Upper lobe of right lung (tissue), 1 donor: Measurements from ENCODE around the gene NDRG2. TPM values are rescaled to one million over a fixed set of nuclear protein-coding genes. Genes with fewer than 3 reads are reported as not detected.
A peak's percentile ranks its signal among the peaks of the same experiment; 100 is the strongest.

Experiments used
- ATAC-seq: fragments of 200-7000 bp; cut with Tn5 transposase; one replicate; pipeline ENCODE4 v1.9.1; 2020; ENCODE audit warnings: mild to moderate bottlenecking, moderate library complexity
- DNase-seq: peaks from one replicate; pipeline ENCODE4 v3.0.0-alpha.2; 2020
- H3K27ac ChIP-seq: fragments of 200-600 bp; one replicate; pipeline ENCODE4 v1.8.0; 2022
- H3K27me3 ChIP-seq: fragments of 200-600 bp; one replicate; pipeline ENCODE4 v1.8.0; 2022; ENCODE audit warnings: mild to moderate bottlenecking
- H3K36me3 ChIP-seq: fragments of 200-600 bp; one replicate; pipeline ENCODE4 v1.8.0; 2022
- H3K4me1 ChIP-seq: fragments of 200-600 bp; one replicate; pipeline ENCODE4 v1.8.0; 2022
- H3K4me3 ChIP-seq: fragments of 200-600 bp; one replicate; pipeline ENCODE4 v1.8.0; 2022; ENCODE audit warnings: mild to moderate bottlenecking
- H3K9me3 ChIP-seq: fragments of 200-600 bp; one replicate; pipeline ENCODE4 v1.8.0; 2022
- CTCF ChIP-seq: fragments of 200-600 bp; IDR thresholded peaks from one replicate; pipeline ENCODE4 v1.8.0; 2022; ENCODE audit warnings: antibody characterized with exemption
- intact Hi-C: fragments of 100-400 bp; cut with DNase I; formaldehyde crosslinking; loops from one replicate; pipeline ENCODE4 v1.11.0; 2022
- total RNA-seq: library from RNA; stranded (reverse); fragmentation: NEBNext Ultra II Directional; extraction: Animal tissue kit (Norgen Biotek cat#: 25700); gene quantifications from one replicate; pipeline ENCODE4 v1.2.1, GENCODE V29; 2021
- donor health status: DM: no; HTN: yes; CAD: no; lungs with severe emphysema.

Gene NDRG2
- total RNA-seq, 1 donor from 2014 or later, result 127 TPM

GRCh38 chr14:21026988-21027315 lies 2.1 kb upstream of the NDRG2 start:
- H3K9me3 ChIP-seq, result no peaks in the 10 kb centered on the region
- no peaks in the 10 kb centered on the region for H3K27me3 ChIP-seq
- peaks cover 15% of the 10 kb centered on the region for H3K4me1 ChIP-seq
- DNase-seq (no peak), ATAC-seq (no peak)
- H3K36me3 ChIP-seq, result peaks cover under 1% of the 10 kb centered on the region
- no peak for TF ChIP-seq CTCF
- intact Hi-C loops, result no loop called here
- no peak overlapping the region for H3K4me3 ChIP-seq
- peak overlapping the region; percentile 88 for H3K27ac ChIP-seq

GRCh38 chr14:21026274-21026987 lies 1.6 kb upstream of the NDRG2 start:
- Histone ChIP-seq H3K36me3 (peaks cover 6% of the 10 kb centered on the region), H3K27ac (peak overlapping the region; percentile 88), H3K27me3 (no peaks in the 10 kb centered on the region), H3K4me1 (peaks cover 15% of the 10 kb centered on the region), H3K4me3 (no peak overlapping the region), H3K9me3 (no peaks in the 10 kb centered on the region)
- intact Hi-C loops, result no loop called here
- ATAC-seq (no peak), DNase-seq (no peak)
- TF ChIP-seq CTCF, result no peak

GRCh38 chr14:21025371-21026273 lies 761 bp upstream of the NDRG2 start:
- DNase-seq, result peak; percentile 76

GRCh38 chr14:21023817-21024584 lies 860 bp downstream of the NDRG2 start:
- Histone ChIP-seq H3K27me3 (no peaks in the 10 kb centered on the region), H3K4me3 (peak overlapping the region; percentile 86), H3K36me3 (peaks cover 29% of the 10 kb centered on the region), H3K4me1 (peaks cover 18% of the 10 kb centered on the region), H3K9me3 (no peaks in the 10 kb centered on the region), H3K27ac (peak overlapping the region; percentile 88)
- no peak for ATAC-seq
- intact Hi-C loops, result no loop called here
- TF ChIP-seq CTCF, result no peak
- no peak for DNase-seq

More at GRCh38 chr14:21025371-21026273, 761 bp upstream of the NDRG2 start:
- H3K4me1 ChIP-seq, result peaks cover 15% of the 10 kb centered on the region
- peaks cover 14% of the 10 kb centered on the region for H3K36me3 ChIP-seq
- TF ChIP-seq CTCF, result no peak
- no peaks in the 10 kb centered on the region for H3K9me3 ChIP-seq
- H3K4me3 ChIP-seq, result peak overlapping the region; percentile 86
- H3K27me3 ChIP-seq, result no peaks in the 10 kb centered on the region
- peak overlapping the region; percentile 88 for H3K27ac ChIP-seq
- intact Hi-C loops, result no loop called here
- peak; percentile 33 for ATAC-seq

GRCh38 chr14:21023174-21023573 lies 1.7 kb downstream of the NDRG2 start:
- intact Hi-C loops, result no loop called here
- no peak for TF ChIP-seq CTCF
- DNase-seq (no peak), ATAC-seq (peak; percentile 10)
- Histone ChIP-seq H3K27ac (peak overlapping the region; percentile 88), H3K36me3 (peaks cover 37% of the 10 kb centered on the region), H3K9me3 (no peaks in the 10 kb centered on the region), H3K27me3 (no peaks in the 10 kb centered on the region), H3K4me3 (peak overlapping the region; percentile 86), H3K4me1 (peaks cover 22% of the 10 kb centered on the region)
